ENCODE results near the gene NUAK1.
"Not testable (repeated sequence)": the region's sequence is repeated elsewhere in the genome, so short reads cannot be mapped to it uniquely, and the experiment has no call there.

Gene NUAK1

GRCh38 chr12:106032623-106032925, 106.2 kb downstream of the NUAK1 start:
- peaks cover 15% of the 10 kb centered on the region for H3K4me1 Mint-ChIP-seq (ENCODE audit: low read depth)
- no peak overlapping the region for H3K4me3 Mint-ChIP-seq
- no peaks in the 10 kb centered on the region for H3K36me3 Mint-ChIP-seq (ENCODE audit: low read depth)
- H3K27ac Mint-ChIP-seq, result no peak overlapping the region
- H3K27me3 Mint-ChIP-seq (ENCODE audit: low read depth), result peaks cover 6% of the 10 kb centered on the region
- DNase-seq (ENCODE audit: low spot score), result no peak
- H3K9me3 Mint-ChIP-seq, result no peaks in the 10 kb centered on the region

- no peak overlapping the region for H3K4me3 Mint-ChIP-seq
- no peak for DNase-seq (ENCODE audit: low spot score)
- no peaks in the 10 kb centered on the region for H3K9me3 Mint-ChIP-seq
- H3K4me1 Mint-ChIP-seq (ENCODE audit: low read depth), result peaks cover 15% of the 10 kb centered on the region
- H3K36me3 Mint-ChIP-seq (ENCODE audit: low read depth), result no peaks in the 10 kb centered on the region
- peaks cover 6% of the 10 kb centered on the region for H3K27me3 Mint-ChIP-seq (ENCODE audit: low read depth)
- no peak overlapping the region for H3K27ac Mint-ChIP-seq
Measured at GRCh38 chr12:106031761-106032622, 106.8 kb downstream of the NUAK1 start.

- Mint-ChIP-seq H3K4me1 (ENCODE audit: low read depth) (peaks cover 15% of the 10 kb centered on the region), H3K27ac (peak overlapping the region; percentile 78), H3K27me3 (ENCODE audit: low read depth) (peaks cover 9% of the 10 kb centered on the region), H3K36me3 (ENCODE audit: low read depth) (no peaks in the 10 kb centered on the region), H3K9me3 (no peaks in the 10 kb centered on the region), H3K4me3 (peak overlapping the region; percentile 64)
- peak; percentile 48 for DNase-seq (ENCODE audit: low spot score)
Measured at GRCh38 chr12:106030210-106031071, 108.3 kb downstream of the NUAK1 start.

- DNase-seq (ENCODE audit: low spot score), result no peak
- Mint-ChIP-seq H3K4me1 (ENCODE audit: low read depth) (peaks cover 15% of the 10 kb centered on the region), H3K27ac (no peak overlapping the region), H3K9me3 (no peaks in the 10 kb centered on the region), H3K36me3 (ENCODE audit: low read depth) (no peaks in the 10 kb centered on the region), H3K27me3 (ENCODE audit: low read depth) (peaks cover 9% of the 10 kb centered on the region), H3K4me3 (no peak overlapping the region)
Measured at GRCh38 chr12:106029532-106029931, 109.2 kb downstream of the NUAK1 start.

GRCh38 chr12:106027911-106028310, 110.8 kb downstream of the NUAK1 start:
- DNase-seq (ENCODE audit: low spot score), result no peak
- Mint-ChIP-seq H3K9me3 (no peaks in the 10 kb centered on the region), H3K27me3 (ENCODE audit: low read depth) (peaks cover 12% of the 10 kb centered on the region), H3K36me3 (ENCODE audit: low read depth) (no peaks in the 10 kb centered on the region), H3K4me1 (ENCODE audit: low read depth) (peaks cover 15% of the 10 kb centered on the region), H3K4me3 (no peak overlapping the region), H3K27ac (no peak overlapping the region)

- Mint-ChIP-seq H3K27me3 (ENCODE audit: low read depth) (peaks cover 14% of the 10 kb centered on the region), H3K9me3 (no peaks in the 10 kb centered on the region), H3K4me1 (ENCODE audit: low read depth) (peaks cover 15% of the 10 kb centered on the region), H3K27ac (no peak overlapping the region), H3K36me3 (ENCODE audit: low read depth) (no peaks in the 10 kb centered on the region), H3K4me3 (no peak overlapping the region)
- no peak for DNase-seq (ENCODE audit: low spot score)
Measured at GRCh38 chr12:106027286-106027685, 111.5 kb downstream of the NUAK1 start.

GRCh38 chr12:106025129-106025528, 113.6 kb downstream of the NUAK1 start:
- DNase-seq (ENCODE audit: low spot score), result no peak
- H3K9me3 Mint-ChIP-seq, result peaks cover under 1% of the 10 kb centered on the region
- peaks cover 14% of the 10 kb centered on the region for H3K27me3 Mint-ChIP-seq (ENCODE audit: low read depth)
- H3K4me1 Mint-ChIP-seq (ENCODE audit: low read depth), result peaks cover 7% of the 10 kb centered on the region
- no peak overlapping the region for H3K4me3 Mint-ChIP-seq
- H3K27ac Mint-ChIP-seq, result no peak overlapping the region
- H3K36me3 Mint-ChIP-seq (ENCODE audit: low read depth), result no peaks in the 10 kb centered on the region

- Mint-ChIP-seq H3K27me3 (ENCODE audit: low read depth) (peaks cover 15% of the 10 kb centered on the region), H3K27ac (no peak overlapping the region)
- no peak for DNase-seq (ENCODE audit: low spot score)
Measured at GRCh38 chr12:106023039-106023438, 115.7 kb downstream of the NUAK1 start.

GRCh38 chr12:106022568-106023012, 116.2 kb downstream of the NUAK1 start:
- H3K4me3 Mint-ChIP-seq, result no peak overlapping the region
- H3K9me3 Mint-ChIP-seq, result peaks cover 13% of the 10 kb centered on the region
- H3K27me3 Mint-ChIP-seq (ENCODE audit: low read depth), result peaks cover 12% of the 10 kb centered on the region
- no peak overlapping the region for H3K27ac Mint-ChIP-seq
- H3K4me1 Mint-ChIP-seq (ENCODE audit: low read depth), result peaks cover 4% of the 10 kb centered on the region
- no peak for DNase-seq (ENCODE audit: low spot score)
- no peaks in the 10 kb centered on the region for H3K36me3 Mint-ChIP-seq (ENCODE audit: low read depth)

More at GRCh38 chr12:106023039-106023438, 115.7 kb downstream of the NUAK1 start:
- H3K9me3 Mint-ChIP-seq, result peaks cover 13% of the 10 kb centered on the region
- H3K36me3 Mint-ChIP-seq (ENCODE audit: low read depth), result no peaks in the 10 kb centered on the region
- H3K4me1 Mint-ChIP-seq (ENCODE audit: low read depth), result peaks cover 4% of the 10 kb centered on the region
- no peak overlapping the region for H3K4me3 Mint-ChIP-seq

GRCh38 chr12:106021516-106021915, 117.2 kb downstream of the NUAK1 start:
- DNase-seq (ENCODE audit: low spot score), result no peak
- Mint-ChIP-seq H3K27ac (no peak overlapping the region), H3K27me3 (ENCODE audit: low read depth) (peaks cover 11% of the 10 kb centered on the region), H3K9me3 (peaks cover 13% of the 10 kb centered on the region), H3K4me3 (no peak overlapping the region), H3K4me1 (ENCODE audit: low read depth) (peaks cover 4% of the 10 kb centered on the region), H3K36me3 (ENCODE audit: low read depth) (no peaks in the 10 kb centered on the region)

- Mint-ChIP-seq H3K4me3 (no peak overlapping the region), H3K27ac (no peak overlapping the region), H3K4me1 (ENCODE audit: low read depth) (peaks cover 4% of the 10 kb centered on the region), H3K36me3 (ENCODE audit: low read depth) (no peaks in the 10 kb centered on the region), H3K9me3 (peaks cover 13% of the 10 kb centered on the region), H3K27me3 (ENCODE audit: low read depth) (peaks cover 10% of the 10 kb centered on the region)
- DNase-seq (ENCODE audit: low spot score), result no peak
Measured at GRCh38 chr12:106020736-106021135, 118.0 kb downstream of the NUAK1 start.

GRCh38 chr12:106019144-106019543, 119.6 kb downstream of the NUAK1 start:
- peaks cover 13% of the 10 kb centered on the region for H3K9me3 Mint-ChIP-seq
- H3K4me3 Mint-ChIP-seq, result no peak overlapping the region
- no peak overlapping the region for H3K27ac Mint-ChIP-seq
- peaks cover 4% of the 10 kb centered on the region for H3K4me1 Mint-ChIP-seq (ENCODE audit: low read depth)
- no peak for DNase-seq (ENCODE audit: low spot score)
- H3K36me3 Mint-ChIP-seq (ENCODE audit: low read depth), result no peaks in the 10 kb centered on the region
- H3K27me3 Mint-ChIP-seq (ENCODE audit: low read depth), result peaks cover 8% of the 10 kb centered on the region

- no peaks in the 10 kb centered on the region for H3K36me3 Mint-ChIP-seq (ENCODE audit: low read depth)
- H3K4me1 Mint-ChIP-seq (ENCODE audit: low read depth), result peaks cover 4% of the 10 kb centered on the region
- H3K9me3 Mint-ChIP-seq, result peaks cover 13% of the 10 kb centered on the region
- H3K27me3 Mint-ChIP-seq (ENCODE audit: low read depth), result peaks cover 8% of the 10 kb centered on the region
- no peak for DNase-seq (ENCODE audit: low spot score)
- H3K4me3 Mint-ChIP-seq, result no peak overlapping the region
- no peak overlapping the region for H3K27ac Mint-ChIP-seq
Measured at GRCh38 chr12:106018286-106018685, 120.5 kb downstream of the NUAK1 start.

- not testable (repeated sequence) for DNase-seq (ENCODE audit: low spot score); H3K4me1 Mint-ChIP-seq (ENCODE audit: low read depth); H3K4me3 Mint-ChIP-seq; H3K36me3 Mint-ChIP-seq (ENCODE audit: low read depth); H3K27ac Mint-ChIP-seq; H3K27me3 Mint-ChIP-seq (ENCODE audit: low read depth)
- peaks cover 13% of the 10 kb centered on the region for H3K9me3 Mint-ChIP-seq
Measured at GRCh38 chr12:106016601-106017278, 122.0 kb downstream of the NUAK1 start.

Measured in T-helper 2 cell treated with Interferon-gamma antibody and Interleukin-4, amounts not matched to agents 5 μg/mL and 100 μg/mL, for 36 hours (primary cell).